ENCODE data around the gene GUCY2F.

Gene GUCY2F

GRCh38 chrX:109472939-109473735 lies 8.7 kb downstream of the GUCY2F start:
- Histone ChIP-seq H3K36me3 (ENCODE audit: insufficient read depth, low read length) (no peaks in the 10 kb centered on the region), H3K27me3 (ENCODE audit: control insufficient read depth in 1 of 2, insufficient read depth in 2 of 2, low read length in 2 of 2) (peaks cover 0 to 11% of the 10 kb centered on the region in 2 donors), H3K9ac (ENCODE audit: low read length) (no peak overlapping the region), H3K27ac (ENCODE audit: low read depth, low read length) (no peak overlapping the region), H3K4me3 (ENCODE audit: low read depth in 1 of 2, low read length in 2 of 2) (no peak overlapping the region), H3K9me3 (ENCODE audit: low read length) (no peaks in the 10 kb centered on the region), H3K4me1 (ENCODE audit: insufficient read depth, low read length) (no peaks in the 10 kb centered on the region)

GRCh38 chrX:109464231-109464630 lies 17.7 kb downstream of the GUCY2F start:
- H3K9me3 ChIP-seq (ENCODE audit: low read length), result no peaks in the 10 kb centered on the region
- H3K36me3 ChIP-seq (ENCODE audit: insufficient read depth, low read length), result no peaks in the 10 kb centered on the region
- H3K9ac ChIP-seq (ENCODE audit: low read length), result no peak overlapping the region
- no peak overlapping the region for H3K27ac ChIP-seq (ENCODE audit: low read depth, low read length)
- no peak overlapping the region for H3K4me3 ChIP-seq (ENCODE audit: low read depth in 1 of 2, low read length in 2 of 2)
- H3K27me3 ChIP-seq (ENCODE audit: control insufficient read depth in 1 of 2, insufficient read depth in 2 of 2, low read length in 2 of 2), result no peaks in the 10 kb centered on the region
- H3K4me1 ChIP-seq (ENCODE audit: insufficient read depth, low read length), result no peaks in the 10 kb centered on the region

GRCh38 chrX:109463784-109464183 lies 18.1 kb downstream of the GUCY2F start:
- Histone ChIP-seq H3K9ac (ENCODE audit: low read length) (no peak overlapping the region), H3K27ac (ENCODE audit: low read depth, low read length) (no peak overlapping the region), H3K4me1 (ENCODE audit: insufficient read depth, low read length) (no peaks in the 10 kb centered on the region), H3K4me3 (ENCODE audit: low read depth in 1 of 2, low read length in 2 of 2) (no peak overlapping the region), H3K36me3 (ENCODE audit: insufficient read depth, low read length) (no peaks in the 10 kb centered on the region), H3K27me3 (ENCODE audit: control insufficient read depth in 1 of 2, insufficient read depth in 2 of 2, low read length in 2 of 2) (no peaks in the 10 kb centered on the region), H3K9me3 (ENCODE audit: low read length) (no peaks in the 10 kb centered on the region)

- H3K27me3 ChIP-seq (ENCODE audit: control insufficient read depth in 1 of 2, insufficient read depth in 2 of 2, low read length in 2 of 2), result no peaks in the 10 kb centered on the region
Measured at GRCh38 chrX:109448282-109448938, 33.5 kb downstream of the GUCY2F start.

GRCh38 chrX:109441266-109441665 lies 40.6 kb downstream of the GUCY2F start:
- H3K36me3 ChIP-seq (ENCODE audit: insufficient read depth, low read length), result no peaks in the 10 kb centered on the region
- no peaks in the 10 kb centered on the region for H3K4me1 ChIP-seq (ENCODE audit: insufficient read depth, low read length)
- no peaks in the 10 kb centered on the region for H3K9me3 ChIP-seq (ENCODE audit: low read length)
- no peak overlapping the region for H3K4me3 ChIP-seq (ENCODE audit: low read depth in 1 of 2, low read length in 2 of 2)
- H3K27ac ChIP-seq (ENCODE audit: low read depth, low read length), result no peak overlapping the region
- H3K27me3 ChIP-seq (ENCODE audit: control insufficient read depth in 1 of 2, insufficient read depth in 2 of 2, low read length in 2 of 2), result no peaks in the 10 kb centered on the region
- H3K9ac ChIP-seq (ENCODE audit: low read length), result no peak overlapping the region

More at GRCh38 chrX:109448282-109448938, 33.5 kb downstream of the GUCY2F start:
- Histone ChIP-seq H3K27ac (ENCODE audit: low read depth, low read length) (no peak overlapping the region), H3K9me3 (ENCODE audit: low read length) (no peaks in the 10 kb centered on the region), H3K4me1 (ENCODE audit: insufficient read depth, low read length) (no peaks in the 10 kb centered on the region), H3K36me3 (ENCODE audit: insufficient read depth, low read length) (no peaks in the 10 kb centered on the region), H3K9ac (ENCODE audit: low read length) (no peak overlapping the region), H3K4me3 (ENCODE audit: low read depth in 1 of 2, low read length in 2 of 2) (no peak overlapping the region)

- no peak overlapping the region for H3K9ac ChIP-seq (ENCODE audit: low read length)
- no peak overlapping the region for H3K4me3 ChIP-seq (ENCODE audit: low read depth in 1 of 2, low read length in 2 of 2)
- H3K4me1 ChIP-seq (ENCODE audit: insufficient read depth, low read length), result no peaks in the 10 kb centered on the region
- H3K36me3 ChIP-seq (ENCODE audit: insufficient read depth, low read length), result no peaks in the 10 kb centered on the region
- H3K27ac ChIP-seq (ENCODE audit: low read depth, low read length), result no peak overlapping the region
- H3K9me3 ChIP-seq (ENCODE audit: low read length), result no peaks in the 10 kb centered on the region
- H3K27me3 ChIP-seq (ENCODE audit: control insufficient read depth in 1 of 2, insufficient read depth in 2 of 2, low read length in 2 of 2), result no peaks in the 10 kb centered on the region
Measured at GRCh38 chrX:109440475-109440874, 41.4 kb downstream of the GUCY2F start.

- Histone ChIP-seq H3K4me3 (ENCODE audit: low read depth in 1 of 2, low read length in 2 of 2) (no peak overlapping the region), H3K9ac (ENCODE audit: low read length) (no peak overlapping the region), H3K36me3 (ENCODE audit: insufficient read depth, low read length) (no peaks in the 10 kb centered on the region), H3K27ac (ENCODE audit: low read depth, low read length) (no peak overlapping the region), H3K9me3 (ENCODE audit: low read length) (no peaks in the 10 kb centered on the region), H3K27me3 (ENCODE audit: control insufficient read depth in 1 of 2, insufficient read depth in 2 of 2, low read length in 2 of 2) (no peaks in the 10 kb centered on the region), H3K4me1 (ENCODE audit: insufficient read depth, low read length) (no peaks in the 10 kb centered on the region)
Measured at GRCh38 chrX:109409181-109409580, 72.7 kb downstream of the GUCY2F start.

GRCh38 chrX:109403922-109404321 lies 78.0 kb downstream of the GUCY2F start:
- no peak overlapping the region for H3K4me3 ChIP-seq (ENCODE audit: low read depth in 1 of 2, low read length in 2 of 2)
- no peak overlapping the region for H3K27ac ChIP-seq (ENCODE audit: low read depth, low read length)
- no peaks in the 10 kb centered on the region for H3K9me3 ChIP-seq (ENCODE audit: low read length)
- H3K9ac ChIP-seq (ENCODE audit: low read length), result no peak overlapping the region
- H3K4me1 ChIP-seq (ENCODE audit: insufficient read depth, low read length), result no peaks in the 10 kb centered on the region
- H3K36me3 ChIP-seq (ENCODE audit: insufficient read depth, low read length), result no peaks in the 10 kb centered on the region
- H3K27me3 ChIP-seq (ENCODE audit: control insufficient read depth in 1 of 2, insufficient read depth in 2 of 2, low read length in 2 of 2), result no peaks in the 10 kb centered on the region

- Histone ChIP-seq H3K27ac (ENCODE audit: low read depth, low read length) (no peak overlapping the region), H3K4me3 (ENCODE audit: low read depth in 1 of 2, low read length in 2 of 2) (no peak overlapping the region), H3K9me3 (ENCODE audit: low read length) (no peaks in the 10 kb centered on the region), H3K9ac (ENCODE audit: low read length) (no peak overlapping the region), H3K27me3 (ENCODE audit: control insufficient read depth in 1 of 2, insufficient read depth in 2 of 2, low read length in 2 of 2) (peaks cover 0 to 3% of the 10 kb centered on the region in 2 donors), H3K36me3 (ENCODE audit: insufficient read depth, low read length) (no peaks in the 10 kb centered on the region), H3K4me1 (ENCODE audit: insufficient read depth, low read length) (no peaks in the 10 kb centered on the region)
Measured at GRCh38 chrX:109399831-109400230, 82.1 kb downstream of the GUCY2F start.

GRCh38 chrX:109398833-109399232 lies 83.1 kb downstream of the GUCY2F start:
- Histone ChIP-seq H3K9me3 (ENCODE audit: low read length) (no peaks in the 10 kb centered on the region), H3K9ac (ENCODE audit: low read length) (no peak overlapping the region), H3K27me3 (ENCODE audit: control insufficient read depth in 1 of 2, insufficient read depth in 2 of 2, low read length in 2 of 2) (peaks cover 0 to 3% of the 10 kb centered on the region in 2 donors)

GRCh38 chrX:109398061-109398460 lies 83.8 kb downstream of the GUCY2F start:
- H3K27ac ChIP-seq (ENCODE audit: low read depth, low read length), result no peak overlapping the region
- H3K36me3 ChIP-seq (ENCODE audit: insufficient read depth, low read length), result no peaks in the 10 kb centered on the region
- no peaks in the 10 kb centered on the region for H3K4me1 ChIP-seq (ENCODE audit: insufficient read depth, low read length)
- peaks cover 0 to 3% of the 10 kb centered on the region in 2 donors for H3K27me3 ChIP-seq (ENCODE audit: control insufficient read depth in 1 of 2, insufficient read depth in 2 of 2, low read length in 2 of 2)
- no peaks in the 10 kb centered on the region for H3K9me3 ChIP-seq (ENCODE audit: low read length)
- no peak overlapping the region for H3K9ac ChIP-seq (ENCODE audit: low read length)
- no peak overlapping the region for H3K4me3 ChIP-seq (ENCODE audit: low read depth in 1 of 2, low read length in 2 of 2)

More at GRCh38 chrX:109398833-109399232, 83.1 kb downstream of the GUCY2F start:
- no peaks in the 10 kb centered on the region for H3K36me3 ChIP-seq (ENCODE audit: insufficient read depth, low read length)
- H3K4me3 ChIP-seq (ENCODE audit: low read depth in 1 of 2, low read length in 2 of 2), result no peak overlapping the region
- H3K4me1 ChIP-seq (ENCODE audit: insufficient read depth, low read length), result no peaks in the 10 kb centered on the region
- H3K27ac ChIP-seq (ENCODE audit: low read depth, low read length), result no peak overlapping the region

Data from muscle layer of colon (tissue), 2 donors.